ENCODE data around the gene CHD9. TPM values are rescaled to one million over a fixed set of nuclear protein-coding genes. Genes with fewer than 3 reads are reported as not detected.

Gene CHD9
- total RNA-seq, 1 donor from 2014 or later, result 86.0 TPM

DNA sequence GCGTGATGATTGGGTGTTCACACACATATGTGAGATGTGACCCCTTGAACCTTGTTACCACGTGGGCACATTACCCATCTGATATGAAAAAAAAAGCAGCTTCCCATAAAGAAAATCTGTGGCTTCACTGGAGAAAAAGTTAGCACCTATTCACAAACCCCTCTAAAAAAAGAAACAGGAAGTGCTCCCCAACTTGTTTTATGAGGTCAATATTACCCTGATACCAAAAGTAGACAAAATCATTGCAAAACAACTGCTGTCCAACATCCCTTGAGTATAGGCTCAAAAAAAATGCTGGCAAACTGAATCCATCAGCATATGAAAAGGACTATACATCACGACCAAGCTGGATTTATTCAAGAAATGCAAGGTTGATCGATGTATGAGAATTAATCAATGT, 279.8 kb downstream of the CHD9 start:
- no peaks in the 10 kb centered on the region for H3K36me3 ChIP-seq

GRCh38 chr16:53337294-53337693, 282.5 kb downstream of the CHD9 start:
- H3K9ac ChIP-seq, result no peak overlapping the region
- no peaks in the 10 kb centered on the region for H3K79me2 ChIP-seq (ENCODE audit: low read depth)
- H3K36me3 ChIP-seq, result no peaks in the 10 kb centered on the region
- no peak overlapping the region for H3K27ac ChIP-seq
- Mint-ChIP-seq H3K4me1 (no peaks in the 10 kb centered on the region), H3K4me3 (no peak overlapping the region), H3K9me3 (no peaks in the 10 kb centered on the region), H3K27ac (no peak overlapping the region), H3K36me3 (no peaks in the 10 kb centered on the region), H3K27me3 (ENCODE audit: insufficient read depth, low read depth) (no peaks in the 10 kb centered on the region)
- no peaks in the 10 kb centered on the region for H3K9me3 ChIP-seq (ENCODE audit: low read depth)
- H4K20me1 ChIP-seq (ENCODE audit: low read depth), result no peaks in the 10 kb centered on the region
- H3K27me3 ChIP-seq, result no peaks in the 10 kb centered on the region
- H3K4me3 ChIP-seq, result no peak overlapping the region
- no peak for TF ChIP-seq EZH2 (IDR thresholded peaks at IDR 0.05)
- no peak for TF ChIP-seq EZH2phosphoT487 (IDR thresholded peaks at IDR 0.05)
- TF ChIP-seq, protein P1, sequence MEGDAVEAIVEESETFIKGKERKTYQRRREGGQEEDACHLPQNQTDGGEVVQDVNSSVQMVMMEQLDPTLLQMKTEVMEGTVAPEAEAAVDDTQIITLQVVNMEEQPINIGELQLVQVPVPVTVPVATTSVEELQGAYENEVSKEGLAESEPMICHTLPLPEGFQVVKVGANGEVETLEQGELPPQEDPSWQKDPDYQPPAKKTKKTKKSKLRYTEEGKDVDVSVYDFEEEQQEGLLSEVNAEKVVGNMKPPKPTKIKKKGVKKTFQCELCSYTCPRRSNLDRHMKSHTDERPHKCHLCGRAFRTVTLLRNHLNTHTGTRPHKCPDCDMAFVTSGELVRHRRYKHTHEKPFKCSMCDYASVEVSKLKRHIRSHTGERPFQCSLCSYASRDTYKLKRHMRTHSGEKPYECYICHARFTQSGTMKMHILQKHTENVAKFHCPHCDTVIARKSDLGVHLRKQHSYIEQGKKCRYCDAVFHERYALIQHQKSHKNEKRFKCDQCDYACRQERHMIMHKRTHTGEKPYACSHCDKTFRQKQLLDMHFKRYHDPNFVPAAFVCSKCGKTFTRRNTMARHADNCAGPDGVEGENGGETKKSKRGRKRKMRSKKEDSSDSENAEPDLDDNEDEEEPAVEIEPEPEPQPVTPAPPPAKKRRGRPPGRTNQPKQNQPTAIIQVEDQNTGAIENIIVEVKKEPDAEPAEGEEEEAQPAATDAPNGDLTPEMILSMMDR (IDR thresholded peaks at IDR 0.05), result no peak
- H3K4me1 ChIP-seq, result no peaks in the 10 kb centered on the region
- no peak overlapping the region for H2AFZ ChIP-seq (replicated peaks)
- no peak for DNase-seq (ENCODE audit: low spot score)
- no peaks in the 10 kb centered on the region for H3F3A ChIP-seq (ENCODE audit: low read depth)
- H3K4me2 ChIP-seq, result no peak overlapping the region

More for the DNA sequence above, 279.8 kb downstream of the CHD9 start:
- H3K27me3 Mint-ChIP-seq (ENCODE audit: insufficient read depth, low read depth), result no peaks in the 10 kb centered on the region
- no peaks in the 10 kb centered on the region for H3K4me1 Mint-ChIP-seq
- no peak for TF ChIP-seq EZH2phosphoT487 (IDR thresholded peaks at IDR 0.05)
- no peaks in the 10 kb centered on the region for H3K36me3 Mint-ChIP-seq
- H3K4me2 ChIP-seq, result no peak overlapping the region
- no peaks in the 10 kb centered on the region for H3F3A ChIP-seq (ENCODE audit: low read depth)
- no peak overlapping the region for H2AFZ ChIP-seq (replicated peaks)
- no peak for DNase-seq (ENCODE audit: low spot score)
- H3K27me3 ChIP-seq, result no peaks in the 10 kb centered on the region
- no peak overlapping the region for H3K27ac ChIP-seq
- no peaks in the 10 kb centered on the region for H3K4me1 ChIP-seq
- no peak overlapping the region for H3K4me3 Mint-ChIP-seq
- peaks cover 5% of the 10 kb centered on the region for H3K9me3 Mint-ChIP-seq
- no peak overlapping the region for H3K4me3 ChIP-seq
- no peaks in the 10 kb centered on the region for H3K79me2 ChIP-seq (ENCODE audit: low read depth)
- no peak overlapping the region for H3K27ac Mint-ChIP-seq
- no peaks in the 10 kb centered on the region for H3K9me3 ChIP-seq (ENCODE audit: low read depth)
- no peak overlapping the region for H3K9ac ChIP-seq
- no peaks in the 10 kb centered on the region for H4K20me1 ChIP-seq (ENCODE audit: low read depth)

- DNase-seq (ENCODE audit: low spot score), result no peak
- H3K4me3 ChIP-seq, result no peak overlapping the region
- no peaks in the 10 kb centered on the region for H3K27me3 ChIP-seq
- Mint-ChIP-seq H3K9me3 (peaks cover 2% of the 10 kb centered on the region), H3K4me1 (no peaks in the 10 kb centered on the region), H3K4me3 (no peak overlapping the region), H3K27ac (no peak overlapping the region), H3K27me3 (ENCODE audit: insufficient read depth, low read depth) (peaks cover 2% of the 10 kb centered on the region), H3K36me3 (no peaks in the 10 kb centered on the region)
- H3K27ac ChIP-seq, result no peak overlapping the region
- H3K9me3 ChIP-seq (ENCODE audit: low read depth), result no peaks in the 10 kb centered on the region
- no peak overlapping the region for H3K4me2 ChIP-seq
- H4K20me1 ChIP-seq (ENCODE audit: low read depth), result no peaks in the 10 kb centered on the region
- H3K79me2 ChIP-seq (ENCODE audit: low read depth), result no peaks in the 10 kb centered on the region
- no peaks in the 10 kb centered on the region for H3K36me3 ChIP-seq
- TF ChIP-seq EZH2phosphoT487 (IDR thresholded peaks at IDR 0.05) (no peak), EZH2 (IDR thresholded peaks at IDR 0.05) (no peak)
- TF ChIP-seq, protein P1 (IDR thresholded peaks at IDR 0.05), result no peak
- H3K4me1 ChIP-seq, result no peaks in the 10 kb centered on the region
- no peak overlapping the region for H3K9ac ChIP-seq
- H2AFZ ChIP-seq (replicated peaks), result no peak overlapping the region
- no peaks in the 10 kb centered on the region for H3F3A ChIP-seq (ENCODE audit: low read depth)
Observed at GRCh38 chr16:53341792-53342191, 287.0 kb downstream of the CHD9 start.

- no peak overlapping the region for H3K27ac Mint-ChIP-seq
- H3K27ac ChIP-seq, result no peak overlapping the region
- H3K4me1 Mint-ChIP-seq, result peaks cover 7% of the 10 kb centered on the region
- TF ChIP-seq, protein P1 (IDR thresholded peaks at IDR 0.05), result no peak
- TF ChIP-seq EZH2phosphoT487 (IDR thresholded peaks at IDR 0.05), result no peak
- TF ChIP-seq EZH2 (IDR thresholded peaks at IDR 0.05), result no peak
- no peaks in the 10 kb centered on the region for H3K36me3 Mint-ChIP-seq
- no peaks in the 10 kb centered on the region for H3K36me3 ChIP-seq
- H3K9ac ChIP-seq, result no peak overlapping the region
- peaks cover 8% of the 10 kb centered on the region for H3K27me3 Mint-ChIP-seq (ENCODE audit: insufficient read depth, low read depth)
- H3K4me1 ChIP-seq, result no peaks in the 10 kb centered on the region
- peaks cover 5% of the 10 kb centered on the region for H3K9me3 Mint-ChIP-seq
- H3K27me3 ChIP-seq, result no peaks in the 10 kb centered on the region
- no peaks in the 10 kb centered on the region for H3F3A ChIP-seq (ENCODE audit: low read depth)
- no peak overlapping the region for H3K4me2 ChIP-seq
- H3K4me3 Mint-ChIP-seq, result no peak overlapping the region
- no peaks in the 10 kb centered on the region for H4K20me1 ChIP-seq (ENCODE audit: low read depth)
- H3K4me3 ChIP-seq, result no peak overlapping the region
- no peaks in the 10 kb centered on the region for H3K9me3 ChIP-seq (ENCODE audit: low read depth)
- no peaks in the 10 kb centered on the region for H3K79me2 ChIP-seq (ENCODE audit: low read depth)
- no peak overlapping the region for H2AFZ ChIP-seq (replicated peaks)
- DNase-seq (ENCODE audit: low spot score), result no peak
Observed at GRCh38 chr16:53355064-53355463, 300.3 kb downstream of the CHD9 start.
